ENCODE measurements around the gene INSR. TPM values are rescaled to one million over a fixed set of nuclear protein-coding genes. Genes with fewer than 3 reads are reported as not detected.

Gene INSR
- total RNA-seq, 1 experiment from 2014 or later, result 2.5 TPM

DNA sequence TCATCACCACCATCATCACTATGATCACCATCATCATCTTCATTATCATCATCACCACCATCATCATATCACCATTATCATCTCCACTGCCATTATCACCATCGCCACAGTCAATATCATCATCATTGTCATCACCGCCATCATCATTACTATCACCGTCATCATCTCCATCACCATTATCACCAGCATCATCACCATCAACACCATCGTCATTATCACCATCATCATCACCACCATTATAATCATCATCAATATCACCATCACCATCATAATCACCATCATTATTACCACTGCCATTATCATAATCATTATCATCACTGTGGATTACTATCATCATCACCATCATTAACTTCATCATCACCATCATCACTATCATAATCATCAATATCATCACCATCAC is 37.2 kb upstream of the INSR start:
- no peaks in the 10 kb centered on the region for H3K9me3 ChIP-seq (ENCODE audit: control insufficient read depth, insufficient read depth, low read depth, low read length)
- no peak for DNase-seq (ENCODE audit: low read depth, low spot score)
- H3K27me3 ChIP-seq (ENCODE audit: control insufficient read depth, insufficient read depth, low read length), result peaks cover 3% of the 10 kb centered on the region; the same call in 1 of the 2 replicates
- no TSS peak for BruUV-seq (replicated peaks)
- H3K4me3 ChIP-seq (ENCODE audit: low read depth in 2 of 2, low read length in 2 of 2), result no peak overlapping the region
- ChIA-PET POLR2A (no interaction called here), CTCF (no interaction called here)
- H3K36me3 ChIP-seq (ENCODE audit: control insufficient read depth, insufficient read depth, low read length), result no peaks in the 10 kb centered on the region
- intact Hi-C loops (cut with micrococcal nuclease; ENCODE audit: unreplicated experiment), result no loop called here
- no peak for TF ChIP-seq POLR2AphosphoS5 (IDR thresholded peaks at IDR 0.05; ENCODE audit: low read depth, low read length)
- TF ChIP-seq SIN3A (IDR thresholded peaks at IDR 0.05; ENCODE audit: borderline replicate concordance, insufficient read depth, low read depth, low read length), result no peak
- TF ChIP-seq, protein P1, sequence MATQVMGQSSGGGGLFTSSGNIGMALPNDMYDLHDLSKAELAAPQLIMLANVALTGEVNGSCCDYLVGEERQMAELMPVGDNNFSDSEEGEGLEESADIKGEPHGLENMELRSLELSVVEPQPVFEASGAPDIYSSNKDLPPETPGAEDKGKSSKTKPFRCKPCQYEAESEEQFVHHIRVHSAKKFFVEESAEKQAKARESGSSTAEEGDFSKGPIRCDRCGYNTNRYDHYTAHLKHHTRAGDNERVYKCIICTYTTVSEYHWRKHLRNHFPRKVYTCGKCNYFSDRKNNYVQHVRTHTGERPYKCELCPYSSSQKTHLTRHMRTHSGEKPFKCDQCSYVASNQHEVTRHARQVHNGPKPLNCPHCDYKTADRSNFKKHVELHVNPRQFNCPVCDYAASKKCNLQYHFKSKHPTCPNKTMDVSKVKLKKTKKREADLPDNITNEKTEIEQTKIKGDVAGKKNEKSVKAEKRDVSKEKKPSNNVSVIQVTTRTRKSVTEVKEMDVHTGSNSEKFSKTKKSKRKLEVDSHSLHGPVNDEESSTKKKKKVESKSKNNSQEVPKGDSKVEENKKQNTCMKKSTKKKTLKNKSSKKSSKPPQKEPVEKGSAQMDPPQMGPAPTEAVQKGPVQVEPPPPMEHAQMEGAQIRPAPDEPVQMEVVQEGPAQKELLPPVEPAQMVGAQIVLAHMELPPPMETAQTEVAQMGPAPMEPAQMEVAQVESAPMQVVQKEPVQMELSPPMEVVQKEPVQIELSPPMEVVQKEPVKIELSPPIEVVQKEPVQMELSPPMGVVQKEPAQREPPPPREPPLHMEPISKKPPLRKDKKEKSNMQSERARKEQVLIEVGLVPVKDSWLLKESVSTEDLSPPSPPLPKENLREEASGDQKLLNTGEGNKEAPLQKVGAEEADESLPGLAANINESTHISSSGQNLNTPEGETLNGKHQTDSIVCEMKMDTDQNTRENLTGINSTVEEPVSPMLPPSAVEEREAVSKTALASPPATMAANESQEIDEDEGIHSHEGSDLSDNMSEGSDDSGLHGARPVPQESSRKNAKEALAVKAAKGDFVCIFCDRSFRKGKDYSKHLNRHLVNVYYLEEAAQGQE (IDR thresholded peaks at IDR 0.05; ENCODE audit: insufficient read depth in 1 of 2, low read depth in 2 of 2, low read length in 1 of 2), result no peak
- TF ChIP-seq TCF7L2 (IDR thresholded peaks at IDR 0.05; ENCODE audit: low read depth, low read length), result no peak
- TF ChIP-seq, protein P2, sequence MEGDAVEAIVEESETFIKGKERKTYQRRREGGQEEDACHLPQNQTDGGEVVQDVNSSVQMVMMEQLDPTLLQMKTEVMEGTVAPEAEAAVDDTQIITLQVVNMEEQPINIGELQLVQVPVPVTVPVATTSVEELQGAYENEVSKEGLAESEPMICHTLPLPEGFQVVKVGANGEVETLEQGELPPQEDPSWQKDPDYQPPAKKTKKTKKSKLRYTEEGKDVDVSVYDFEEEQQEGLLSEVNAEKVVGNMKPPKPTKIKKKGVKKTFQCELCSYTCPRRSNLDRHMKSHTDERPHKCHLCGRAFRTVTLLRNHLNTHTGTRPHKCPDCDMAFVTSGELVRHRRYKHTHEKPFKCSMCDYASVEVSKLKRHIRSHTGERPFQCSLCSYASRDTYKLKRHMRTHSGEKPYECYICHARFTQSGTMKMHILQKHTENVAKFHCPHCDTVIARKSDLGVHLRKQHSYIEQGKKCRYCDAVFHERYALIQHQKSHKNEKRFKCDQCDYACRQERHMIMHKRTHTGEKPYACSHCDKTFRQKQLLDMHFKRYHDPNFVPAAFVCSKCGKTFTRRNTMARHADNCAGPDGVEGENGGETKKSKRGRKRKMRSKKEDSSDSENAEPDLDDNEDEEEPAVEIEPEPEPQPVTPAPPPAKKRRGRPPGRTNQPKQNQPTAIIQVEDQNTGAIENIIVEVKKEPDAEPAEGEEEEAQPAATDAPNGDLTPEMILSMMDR (IDR thresholded peaks at IDR 0.05), result no peak
- no peaks in the 10 kb centered on the region for H3K4me1 ChIP-seq (ENCODE audit: control insufficient read depth, insufficient read depth, low read length)
- in situ Hi-C loops (cut with HindIII; ENCODE audit: low pct_unique_long_range_greater_than_20kb, low sequenced_read_pairs), result no loop called here
- ATAC-seq, result no peak
- H3K27ac ChIP-seq (ENCODE audit: low read length), result no peak overlapping the region

DNA sequence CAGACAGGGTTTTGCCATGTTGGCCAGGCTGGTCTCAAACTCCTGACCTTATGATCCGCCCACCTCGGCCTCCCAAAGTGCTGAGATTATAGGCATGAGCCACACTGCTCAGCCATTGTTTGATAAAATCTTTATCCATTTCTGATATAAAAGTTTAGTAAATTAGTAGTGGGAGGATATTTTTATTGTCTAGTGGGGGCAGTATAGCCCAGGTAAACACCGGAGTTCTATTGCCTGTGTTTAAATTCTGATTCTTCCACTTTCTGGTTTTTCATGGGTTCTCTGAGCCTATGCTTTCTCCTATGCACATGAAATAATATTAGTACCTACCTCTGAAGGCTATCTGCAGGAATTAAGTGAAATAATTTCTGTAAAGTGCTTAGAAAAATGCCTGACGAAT is 34.4 kb upstream of the INSR start:
- no peak overlapping the region for H3K27ac ChIP-seq (ENCODE audit: low read length)
- H3K4me1 ChIP-seq (ENCODE audit: control insufficient read depth, insufficient read depth, low read length), result no peaks in the 10 kb centered on the region
- in situ Hi-C loops (cut with HindIII; ENCODE audit: low pct_unique_long_range_greater_than_20kb, low sequenced_read_pairs), result no loop called here
- BruUV-seq (replicated peaks), result no TSS peak
- no peak overlapping the region for H3K4me3 ChIP-seq (ENCODE audit: low read depth in 2 of 2, low read length in 2 of 2)
- no peaks in the 10 kb centered on the region for H3K36me3 ChIP-seq (ENCODE audit: control insufficient read depth, insufficient read depth, low read length)
- peaks cover 3% of the 10 kb centered on the region; the same call in 1 of the 2 replicates for H3K27me3 ChIP-seq (ENCODE audit: control insufficient read depth, insufficient read depth, low read length)
- ChIA-PET CTCF (no interaction called here), POLR2A (no interaction called here)
- no peaks in the 10 kb centered on the region for H3K9me3 ChIP-seq (ENCODE audit: control insufficient read depth, insufficient read depth, low read depth, low read length)
- no peak for ATAC-seq
- TF ChIP-seq SIN3A (IDR thresholded peaks at IDR 0.05; ENCODE audit: borderline replicate concordance, insufficient read depth, low read depth, low read length), result no peak
- DNase-seq (ENCODE audit: low read depth, low spot score), result no peak
- intact Hi-C loops (cut with micrococcal nuclease; ENCODE audit: unreplicated experiment), result no loop called here

DNA sequence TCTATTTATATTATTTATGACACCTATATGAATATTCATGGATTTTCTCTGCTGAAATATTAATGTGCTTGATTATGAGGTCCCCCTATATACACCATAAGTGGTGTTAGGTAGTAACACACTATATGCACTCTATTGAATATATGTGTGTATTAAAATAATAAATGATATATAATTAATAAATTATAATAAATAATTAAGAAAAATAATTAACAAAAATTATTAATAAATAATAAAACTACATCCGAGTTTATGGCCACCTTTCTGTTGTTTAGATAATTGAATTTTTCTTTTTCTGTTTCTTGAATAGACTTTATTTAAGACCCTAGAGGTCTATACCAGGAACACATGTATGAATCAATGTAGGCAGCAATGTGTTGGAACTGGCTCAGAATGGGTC is 33.6 kb upstream of the INSR start:
- no peak overlapping the region for H3K27ac ChIP-seq (ENCODE audit: low read length)
- H3K4me3 ChIP-seq (ENCODE audit: low read depth in 2 of 2, low read length in 2 of 2), result no peak overlapping the region
- DNase-seq (ENCODE audit: low read depth, low spot score) (no peak), ATAC-seq (no peak)
- no peaks in the 10 kb centered on the region for H3K4me1 ChIP-seq (ENCODE audit: control insufficient read depth, insufficient read depth, low read length)
- H3K36me3 ChIP-seq (ENCODE audit: control insufficient read depth, insufficient read depth, low read length), result no peaks in the 10 kb centered on the region
- TF ChIP-seq TCF7L2 (IDR thresholded peaks at IDR 0.05; ENCODE audit: low read depth, low read length) (no peak), SIN3A (IDR thresholded peaks at IDR 0.05; ENCODE audit: borderline replicate concordance, insufficient read depth, low read depth, low read length) (no peak), POLR2AphosphoS5 (IDR thresholded peaks at IDR 0.05; ENCODE audit: low read depth, low read length) (no peak)
- TF ChIP-seq, protein P2 (IDR thresholded peaks at IDR 0.05), result no peak
- TF ChIP-seq, protein P1 (IDR thresholded peaks at IDR 0.05; ENCODE audit: insufficient read depth in 1 of 2, low read depth in 2 of 2, low read length in 1 of 2), result no peak
- CTCF ChIA-PET, result no interaction called here
- BruUV-seq (replicated peaks), result no TSS peak
- in situ Hi-C loops (cut with HindIII; ENCODE audit: low pct_unique_long_range_greater_than_20kb, low sequenced_read_pairs), result no loop called here
- no peaks in the 10 kb centered on the region for H3K9me3 ChIP-seq (ENCODE audit: control insufficient read depth, insufficient read depth, low read depth, low read length)
- intact Hi-C loops (cut with micrococcal nuclease; ENCODE audit: unreplicated experiment), result no loop called here
- H3K27me3 ChIP-seq (ENCODE audit: control insufficient read depth, insufficient read depth, low read length), result peaks cover 3% of the 10 kb centered on the region; the same call in 1 of the 2 replicates
- POLR2A ChIA-PET, result no interaction called here

Data from Panc1 (cell line).